ENCODE measurements around the gene VRK3. TPM values are rescaled to one million over a fixed set of nuclear protein-coding genes. Genes with fewer than 3 reads are reported as not detected.

VRK3 gene
- total RNA-seq, 1 donor from 2014 or later: 39.5 TPM

GRCh38 chr19:50003254-50003788, 21.9 kb downstream of the VRK3 start:
- Histone ChIP-seq H3K27ac (no peak overlapping the region), H3K9me3 (no peaks in the 10 kb centered on the region), H3K4me3 (no peak overlapping the region), H3K27me3 (no peaks in the 10 kb centered on the region), H3K36me3 (peaks cover 94% of the 10 kb centered on the region), H3K4me1 (no peaks in the 10 kb centered on the region)
- ATAC-seq (no peak), DNase-seq (no peak)
- intact Hi-C loops (cut with DNase I): no loop called here
- no peak for TF ChIP-seq CTCF (IDR thresholded peaks at IDR 0.05)

GRCh38 chr19:50002386-50002960, 22.7 kb downstream of the VRK3 start:
- H3K9me3 ChIP-seq: no peaks in the 10 kb centered on the region
- no peak for TF ChIP-seq CTCF (IDR thresholded peaks at IDR 0.05)
- H3K4me3 ChIP-seq: no peak overlapping the region
- intact Hi-C loops (cut with DNase I): no loop called here
- H3K27me3 ChIP-seq: no peaks in the 10 kb centered on the region
- H3K4me1 ChIP-seq: no peaks in the 10 kb centered on the region
- DNase-seq (no peak), ATAC-seq (no peak)
- H3K36me3 ChIP-seq: peaks cover 92% of the 10 kb centered on the region
- no peak overlapping the region for H3K27ac ChIP-seq

- DNase-seq: no peak
- Histone ChIP-seq H3K4me3 (no peak overlapping the region), H3K36me3 (peaks cover 92% of the 10 kb centered on the region), H3K9me3 (no peaks in the 10 kb centered on the region), H3K27me3 (no peaks in the 10 kb centered on the region), H3K27ac (no peak overlapping the region), H3K4me1 (no peaks in the 10 kb centered on the region)
- no peak for TF ChIP-seq CTCF (IDR thresholded peaks at IDR 0.05)
- no peak for ATAC-seq
- intact Hi-C loops (cut with DNase I): no loop called here
Measured at GRCh38 chr19:50001775-50002174, 23.4 kb downstream of the VRK3 start.

- no peak for ATAC-seq
- no peak for TF ChIP-seq CTCF (IDR thresholded peaks at IDR 0.05)
- H3K27ac ChIP-seq: no peak overlapping the region
- no peak for DNase-seq
- H3K4me3 ChIP-seq: no peak overlapping the region
- no peaks in the 10 kb centered on the region for H3K4me1 ChIP-seq
- no peaks in the 10 kb centered on the region for H3K9me3 ChIP-seq
- H3K27me3 ChIP-seq: no peaks in the 10 kb centered on the region
- intact Hi-C loops (cut with DNase I): no loop called here
- peaks cover 94% of the 10 kb centered on the region for H3K36me3 ChIP-seq
Measured at GRCh38 chr19:50000841-50001557, 24.2 kb downstream of the VRK3 start.

GRCh38 chr19:50000038-50000840, 24.9 kb downstream of the VRK3 start:
- Histone ChIP-seq H3K27me3 (no peaks in the 10 kb centered on the region), H3K4me1 (no peaks in the 10 kb centered on the region), H3K27ac (no peak overlapping the region), H3K36me3 (peaks cover 94% of the 10 kb centered on the region), H3K4me3 (no peak overlapping the region), H3K9me3 (no peaks in the 10 kb centered on the region)
- DNase-seq (no peak), ATAC-seq (no peak)
- TF ChIP-seq CTCF (IDR thresholded peaks at IDR 0.05): no peak
- intact Hi-C loops (cut with DNase I): no loop called here

Data from upper lobe of right lung (tissue), 1 donor.